Left ventricle myocardium inferior (tissue), 1 donor: ENCODE measurements around the gene SEC14L1. TPM values are rescaled to one million over a fixed set of nuclear protein-coding genes. Genes with fewer than 3 reads are reported as not detected.

ENCODE experiments used
- DNase-seq: peaks from one replicate; pipeline ENCODE4 v3.0.0-alpha.2; 2020
- H3K27ac ChIP-seq: fragments of 200-600 bp; replicated peaks from 2 replicates; pipeline ENCODE4 v1.8.0; 2021
- H3K27me3 ChIP-seq: fragments of 200-600 bp; 2 replicates; pipeline ENCODE4 v1.8.0; 2021; ENCODE audit warnings: low read depth
- H3K36me3 ChIP-seq: fragments of 200-600 bp; 2 replicates; pipeline ENCODE4 v1.8.0; 2021
- H3K4me1 ChIP-seq: fragments of 200-600 bp; 2 replicates; pipeline ENCODE4 v1.8.0; 2021
- H3K4me3 ChIP-seq: fragments of 200-600 bp; 2 replicates; pipeline ENCODE4 v1.8.0; 2021; ENCODE audit warnings: mild to moderate bottlenecking, moderate library complexity
- H3K9me3 ChIP-seq: fragments of 200-600 bp; replicated peaks from 2 replicates; pipeline ENCODE4 v1.8.0; 2021
- CTCF ChIP-seq: fragments of 200-600 bp; IDR thresholded peaks from 2 replicates; pipeline ENCODE4 v1.8.0; 2021; ENCODE audit warnings: antibody characterized with exemption, mild to moderate bottlenecking, borderline replicate concordance
- intact Hi-C: fragments of 100-400 bp; cut with micrococcal nuclease; formaldehyde crosslinking; loops from one replicate; pipeline ENCODE4 v1.11.0; 2022
- total RNA-seq: library from RNA; stranded (reverse); fragmentation: NEBNext Ultra II Directional; extraction: Animal tissue kit (Norgen Biotek cat#: 25700); gene quantifications from one replicate; pipeline ENCODE4 v1.2.1, GENCODE V29; 2021
- donor health status: DM: no; HTN: yes; CAD: no; lungs with severe emphysema.

The SEC14L1 gene
- total RNA-seq, 1 donor from 2014 or later = 55.5 TPM

DNA sequence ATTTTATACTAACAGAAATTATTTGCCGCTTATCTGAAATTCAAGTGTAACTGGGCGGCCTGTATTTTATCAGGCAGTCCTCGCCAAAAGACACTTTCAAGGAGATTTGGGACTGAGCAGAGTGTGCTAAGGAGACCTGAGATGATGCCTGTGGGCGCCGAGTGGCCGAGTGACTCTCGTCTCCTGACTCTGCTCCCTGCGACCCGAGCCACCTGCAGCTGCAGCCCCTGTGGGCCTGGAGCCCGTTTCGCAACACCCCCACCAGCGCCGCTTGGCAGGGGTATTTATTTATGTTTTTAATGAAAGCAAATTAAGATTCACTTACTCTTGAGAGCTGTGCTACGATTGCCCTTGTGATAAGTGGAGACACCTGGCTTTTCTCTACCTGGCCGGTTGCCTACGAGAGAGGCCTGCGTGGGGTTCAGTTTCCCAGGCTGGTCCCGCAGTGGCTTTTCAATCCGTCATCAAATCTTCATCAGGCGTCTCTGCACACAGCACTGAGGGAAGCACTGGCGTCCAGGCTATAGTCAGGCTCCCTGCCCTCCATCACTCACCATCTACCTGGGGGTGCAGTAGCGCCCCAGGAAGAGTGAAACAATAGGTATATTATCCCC lies 124.0 kb downstream of the SEC14L1 start:
- no peak for TF ChIP-seq CTCF
- Histone ChIP-seq H3K36me3 (no peaks in the 10 kb centered on the region), H3K27ac (no peak overlapping the region), H3K27me3 (peaks cover 6% of the 10 kb centered on the region), H3K4me1 (no peaks in the 10 kb centered on the region), H3K9me3 (no peaks in the 10 kb centered on the region), H3K4me3 (no peak overlapping the region)
- DNase-seq = no peak
- intact Hi-C loops = loop anchor here (10.0 kb wide), 1 partner anchor 390 kb away; no protein-coding TSS in a partner anchor

- Histone ChIP-seq H3K4me3 (no peak overlapping the region), H3K4me1 (no peaks in the 10 kb centered on the region), H3K27me3 (peaks cover 16% of the 10 kb centered on the region), H3K27ac (no peak overlapping the region), H3K36me3 (no peaks in the 10 kb centered on the region), H3K9me3 (no peaks in the 10 kb centered on the region)
- intact Hi-C loops = loop anchor here (10.0 kb wide), 1 partner anchor 391 kb away; no protein-coding TSS in a partner anchor
- no peak for TF ChIP-seq CTCF
- no peak for DNase-seq
Observed at GRCh38 chr17:77266213-77266612, 125.4 kb downstream of the SEC14L1 start.
